ENCODE data around the gene MRPL49.

DNA sequence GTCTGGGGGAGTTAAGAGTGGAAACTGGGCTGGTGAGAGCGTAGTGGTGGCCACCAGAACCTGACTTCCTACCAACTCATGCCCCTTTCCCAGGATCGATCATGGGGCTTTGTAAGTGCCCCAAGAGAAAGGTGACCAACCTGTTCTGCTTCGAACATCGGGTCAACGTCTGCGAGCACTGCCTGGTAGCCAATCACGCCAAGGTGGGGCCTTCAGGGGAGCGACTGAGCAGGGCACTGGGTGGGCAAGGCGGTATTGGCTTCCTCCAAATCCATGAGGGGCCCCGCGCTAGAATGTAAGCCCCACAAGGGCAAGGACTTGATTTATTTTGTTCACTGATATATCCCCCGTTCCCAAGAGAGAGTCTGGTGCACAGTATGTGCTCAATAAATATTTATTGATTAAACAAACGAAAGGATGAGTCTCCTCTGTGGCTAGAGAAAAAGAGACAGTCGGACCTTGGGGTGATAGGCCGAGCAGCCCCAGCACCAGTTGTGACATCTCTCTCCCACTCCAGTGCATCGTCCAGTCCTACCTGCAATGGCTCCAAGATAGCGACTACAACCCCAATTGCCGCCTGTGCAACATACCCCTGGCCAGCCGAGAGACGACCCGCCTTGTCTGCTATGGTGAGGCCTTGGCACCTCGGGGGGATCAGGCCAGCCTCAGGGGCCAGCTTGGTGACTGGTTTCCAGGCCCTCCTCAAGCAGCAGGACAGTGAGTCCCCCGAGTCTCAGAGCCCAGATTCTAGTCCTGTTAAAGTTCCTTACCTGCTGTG is 37.3 kb upstream of the MRPL49 start:
- TF ChIP-seq EZH2 (IDR thresholded peaks at IDR 0.05; ENCODE audit: insufficient read depth, low read length), result no peak
- TF ChIP-seq, protein P1, sequence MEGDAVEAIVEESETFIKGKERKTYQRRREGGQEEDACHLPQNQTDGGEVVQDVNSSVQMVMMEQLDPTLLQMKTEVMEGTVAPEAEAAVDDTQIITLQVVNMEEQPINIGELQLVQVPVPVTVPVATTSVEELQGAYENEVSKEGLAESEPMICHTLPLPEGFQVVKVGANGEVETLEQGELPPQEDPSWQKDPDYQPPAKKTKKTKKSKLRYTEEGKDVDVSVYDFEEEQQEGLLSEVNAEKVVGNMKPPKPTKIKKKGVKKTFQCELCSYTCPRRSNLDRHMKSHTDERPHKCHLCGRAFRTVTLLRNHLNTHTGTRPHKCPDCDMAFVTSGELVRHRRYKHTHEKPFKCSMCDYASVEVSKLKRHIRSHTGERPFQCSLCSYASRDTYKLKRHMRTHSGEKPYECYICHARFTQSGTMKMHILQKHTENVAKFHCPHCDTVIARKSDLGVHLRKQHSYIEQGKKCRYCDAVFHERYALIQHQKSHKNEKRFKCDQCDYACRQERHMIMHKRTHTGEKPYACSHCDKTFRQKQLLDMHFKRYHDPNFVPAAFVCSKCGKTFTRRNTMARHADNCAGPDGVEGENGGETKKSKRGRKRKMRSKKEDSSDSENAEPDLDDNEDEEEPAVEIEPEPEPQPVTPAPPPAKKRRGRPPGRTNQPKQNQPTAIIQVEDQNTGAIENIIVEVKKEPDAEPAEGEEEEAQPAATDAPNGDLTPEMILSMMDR (IDR thresholded peaks at IDR 0.05; ENCODE audit: insufficient read depth, low read depth, low read length), result no peak

All from astrocyte (in vitro differentiated cells and primary cell).